Activated B cell treated with CpG ODN at 0.5 μM for 24 hours (primary cell): Measurements from ENCODE around the gene THAP3. TPM values are rescaled to one million over a fixed set of nuclear protein-coding genes. Genes with fewer than 3 reads are reported as not detected.

ENCODE experiments used
- ATAC-seq: fragments of 200-7000 bp; cut with Tn5 transposase; one replicate; pipeline ENCODE4 v1.10.0; 2021; ENCODE audit warnings: low read depth, mild to moderate bottlenecking, moderate library complexity
- CTCF ChIA-PET: fragments of 350-600 bp; sonication (Branson Sonifier 250); formaldehyde crosslinking; loops from one replicate; lab custom pipeline; 2021; ENCODE audit warnings: antibody characterized with exemption; lab: Charles Lee
- POLR2A ChIA-PET: fragments of 350-600 bp; sonication (Branson Sonifier 250); formaldehyde crosslinking; loops from one replicate; lab custom pipeline; 2021; ENCODE audit warnings: antibody characterized with exemption; lab: Charles Lee
- DNase-seq: peaks from one replicate; pipeline ENCODE4 v3.0.0; 2022
- H3K27ac Mint-ChIP-seq: one replicate; pipeline ENCODE4 v1.8.0; 2020; ENCODE audit warnings: mixed read lengths
- H3K27me3 Mint-ChIP-seq: one replicate; pipeline ENCODE4 v1.8.0; 2021; ENCODE audit warnings: mixed read lengths
- H3K36me3 Mint-ChIP-seq: one replicate; pipeline ENCODE4 v1.8.0; 2021; ENCODE audit warnings: low read depth, mixed read lengths
- H3K4me1 Mint-ChIP-seq: one replicate; pipeline ENCODE4 v1.8.0; 2021; ENCODE audit warnings: mixed read lengths
- H3K4me3 Mint-ChIP-seq: one replicate; pipeline ENCODE4 v1.8.0; 2020; ENCODE audit warnings: mild to moderate bottlenecking, mixed read lengths
- H3K9me3 Mint-ChIP-seq: one replicate; pipeline ENCODE4 v1.8.0; 2020; ENCODE audit warnings: mixed read lengths
- intact Hi-C: fragments of 100-400 bp; cut with micrococcal nuclease; formaldehyde crosslinking; loops from one replicate; pipeline ENCODE4 v1.15.1; 2024
- total RNA-seq: library from RNA; stranded (reverse); gene quantifications from 2 replicates; pipeline ENCODE4 v1.2.3, GENCODE V29; 2022
- TF ChIP-seq, protein P1 (sequence below): fragments of 200-600 bp; IDR thresholded peaks from one replicate; pipeline ENCODE4 v1.8.0; 2022; ENCODE audit warnings: antibody characterized with exemption, mild to moderate bottlenecking

Gene THAP3
- total RNA-seq, 1 donor from 2014 or later = 21.3 TPM

DNA sequence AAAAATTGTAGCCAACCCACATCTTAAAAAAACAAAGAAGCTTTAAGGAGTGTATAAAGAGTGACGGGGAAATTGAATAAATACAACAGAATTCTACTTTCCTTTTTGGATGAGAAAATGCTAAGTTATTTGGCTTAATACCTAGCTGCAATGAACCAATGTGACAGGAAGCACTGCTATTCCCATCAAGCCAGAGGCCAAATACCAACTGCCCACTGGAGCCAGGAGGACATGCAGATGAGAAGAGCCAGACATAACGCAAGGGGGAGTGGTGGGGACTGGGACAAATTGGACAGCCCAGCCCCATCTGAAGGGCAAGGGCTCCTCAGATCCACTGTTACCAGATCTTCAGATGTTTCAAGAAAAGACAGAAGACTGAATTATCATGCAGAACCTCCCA is 51.3 kb downstream of the THAP3 start:
- Mint-ChIP-seq H3K4me1 (no peaks in the 10 kb centered on the region), H3K36me3 (peaks cover 78% of the 10 kb centered on the region), H3K27me3 (no peaks in the 10 kb centered on the region), H3K27ac (no peak overlapping the region), H3K4me3 (no peak overlapping the region), H3K9me3 (no peaks in the 10 kb centered on the region)
- TF ChIP-seq, protein P1, sequence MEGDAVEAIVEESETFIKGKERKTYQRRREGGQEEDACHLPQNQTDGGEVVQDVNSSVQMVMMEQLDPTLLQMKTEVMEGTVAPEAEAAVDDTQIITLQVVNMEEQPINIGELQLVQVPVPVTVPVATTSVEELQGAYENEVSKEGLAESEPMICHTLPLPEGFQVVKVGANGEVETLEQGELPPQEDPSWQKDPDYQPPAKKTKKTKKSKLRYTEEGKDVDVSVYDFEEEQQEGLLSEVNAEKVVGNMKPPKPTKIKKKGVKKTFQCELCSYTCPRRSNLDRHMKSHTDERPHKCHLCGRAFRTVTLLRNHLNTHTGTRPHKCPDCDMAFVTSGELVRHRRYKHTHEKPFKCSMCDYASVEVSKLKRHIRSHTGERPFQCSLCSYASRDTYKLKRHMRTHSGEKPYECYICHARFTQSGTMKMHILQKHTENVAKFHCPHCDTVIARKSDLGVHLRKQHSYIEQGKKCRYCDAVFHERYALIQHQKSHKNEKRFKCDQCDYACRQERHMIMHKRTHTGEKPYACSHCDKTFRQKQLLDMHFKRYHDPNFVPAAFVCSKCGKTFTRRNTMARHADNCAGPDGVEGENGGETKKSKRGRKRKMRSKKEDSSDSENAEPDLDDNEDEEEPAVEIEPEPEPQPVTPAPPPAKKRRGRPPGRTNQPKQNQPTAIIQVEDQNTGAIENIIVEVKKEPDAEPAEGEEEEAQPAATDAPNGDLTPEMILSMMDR = no peak
- ChIA-PET CTCF (no interaction called here), POLR2A (no interaction called here)
- DNase-seq (no peak), ATAC-seq (no peak)
- intact Hi-C loops = no loop called here

Other genes with a start within 250 kb of the THAP3 start
- gene ACOT7, start 231.1 kb upstream of the THAP3 start, total RNA-seq = 12.3 and 12.7 TPM in 2 replicates
- gene HES2, start 204.9 kb upstream of the THAP3 start, total RNA-seq = not detected in 2 replicates
- gene ESPN, start 200.1 kb upstream of the THAP3 start, total RNA-seq = 0.18 TPM in 1 of 2 replicates, not detected in the other
- 2.5 and 2.8 TPM in 2 replicates for gene TNFRSF25, start 158.7 kb upstream of the THAP3 start, total RNA-seq
- 0.22 and 0.27 TPM in 2 replicates for gene PLEKHG5, start 133.2 kb upstream of the THAP3 start, total RNA-seq
- gene NOL9, start 70.4 kb upstream of the THAP3 start, total RNA-seq = 43.6 and 58.6 TPM in 2 replicates
- gene TAS1R1, start 69.6 kb upstream of the THAP3 start, total RNA-seq = not detected in 2 replicates
- 53.2 and 53.8 TPM in 2 replicates for gene ZBTB48, start 44.9 kb upstream of the THAP3 start, total RNA-seq
- gene KLHL21, start 22.0 kb upstream of the THAP3 start, total RNA-seq = 14.6 and 15.9 TPM in 2 replicates
- 5.4 and 6.1 TPM in 2 replicates for gene PHF13, start 11.1 kb upstream of the THAP3 start, total RNA-seq
- 57.0 and 65.6 TPM in 2 replicates for gene DNAJC11, start 76.9 kb downstream of the THAP3 start, total RNA-seq
- 49.8 and 50.8 TPM in 2 replicates for gene CAMTA1, start 160.6 kb downstream of the THAP3 start, total RNA-seq